Aorta (tissue), 5 donors: ENCODE results near the gene BMPER. TPM values are rescaled to one million over a fixed set of nuclear protein-coding genes. Genes with fewer than 3 reads are reported as not detected.

Experiments used
- ATAC-seq: fragments of 200-7000 bp; cut with Tn5 transposase; one replicate; pipeline ENCODE4 v1.9.1; 2022; ENCODE audit warnings: moderate library complexity; ENCODE audit not compliant: low FRiP score
- DNase-seq, 2 donors: peaks; one replicate each; pipeline ENCODE4 v3.0.0-alpha.2; 2020
- H3K27ac ChIP-seq, 2 donors: one replicate each; pipeline ENCODE4 v1.5.1; 2013; ENCODE audit warnings: low read length in 2 of 2, mild to moderate bottlenecking in 2 of 2, moderate library complexity in 2 of 2, control low read depth in 1 of 2, inconsistent platforms in 1 of 2, low read depth in 1 of 2
- H3K27me3 ChIP-seq, 2 donors: one replicate each; pipeline ENCODE4 v1.6.1; 2013; ENCODE audit warnings: control low read depth in 1 of 2, low read length in 1 of 2, mild to moderate bottlenecking in 1 of 2, moderate library complexity in 1 of 2; ENCODE audit not compliant: insufficient read depth in 2 of 2, control insufficient read depth in 1 of 2
- H3K36me3 ChIP-seq, 2 donors: one replicate each; pipeline ENCODE4 v1.6.1; 2013; ENCODE audit warnings: control low read depth in 1 of 2, low read length in 1 of 2, mild to moderate bottlenecking in 1 of 2; ENCODE audit not compliant: insufficient read depth in 2 of 2, control insufficient read depth in 1 of 2
- H3K4me1 ChIP-seq, 2 donors: one replicate each; pipeline ENCODE4 v1.6.1; 2013; ENCODE audit warnings: low read length in 2 of 2, control low read depth in 1 of 2, mild to moderate bottlenecking in 1 of 2, moderate library complexity in 1 of 2; ENCODE audit not compliant: insufficient read depth in 2 of 2, control insufficient read depth in 1 of 2
- H3K4me3 ChIP-seq, 2 donors: one replicate each; pipeline ENCODE4 v1.5.1; 2013; ENCODE audit warnings: low read length in 2 of 2, control low read depth in 1 of 2, mild to moderate bottlenecking in 1 of 2
- H3K9me3 ChIP-seq: one replicate; pipeline ENCODE4 v1.6.1; 2013; ENCODE audit warnings: mild to moderate bottlenecking, low read length; ENCODE audit not compliant: control insufficient read depth
- WGBS, 2 donors: extraction: QIAGEN DNeasy Blood & Tissue Kit; methylation state at CpG; one replicate each; pipeline ENCODE4 v1.1.7; 2013; 5-methylcytosine and 5-hydroxymethylcytosine counted together
- intact Hi-C, 2 donors: fragments of 100-400 bp; cut with DNase I; formaldehyde crosslinking; loops; one replicate each; pipeline versions ENCODE4 v1.14.2 to v1.15.0; 2022
- polyA plus RNA-seq, 2 donors: library from polyadenylated mRNA; stranded (reverse); fragments of 200-250 nt; gene quantifications; one replicate each; pipeline ENCODE4 v1.2.3, GENCODE V29; 2013
- total RNA-seq, 2 donors: library from RNA; stranded (reverse); fragmentation: NEBNext Ultra II Directional; extraction: Animal tissue kit (Norgen Biotek cat#: 25700); gene quantifications; one replicate each; pipeline ENCODE4 v1.2.1, GENCODE V29; 2021
- donor health status: healthy with polysubstance abuse.
- donor health status: Bipolar disorder and iron deficiency.
- donor health status: DM: no; HTN: no; CAD: no.
- donor health status: DM: no; HTN: no; CAD: no.
- donor health status: DM: yes; HTN: yes; CAD: no.

The BMPER gene
- total and polyA plus RNA-seq, 4 donors: 0.88 to 14.0 (median 1.7) TPM

GRCh38 chr7:34156336-34156735 is 251.0 kb downstream of the BMPER start:
- H3K27ac ChIP-seq: no peak overlapping the region
- H3K4me1 ChIP-seq: no peaks in the 10 kb centered on the region
- WGBS, 2 donors: 14 to 37% methylated on average over 2 of the region's 2 CpGs
- DNase-seq (no peak), ATAC-seq (no peak)
- H3K27me3 ChIP-seq: no peaks in the 10 kb centered on the region
- intact Hi-C loops: no loop called here
- no peak overlapping the region for H3K4me3 ChIP-seq
- H3K9me3 ChIP-seq: no peaks in the 10 kb centered on the region
- H3K36me3 ChIP-seq: no peaks in the 10 kb centered on the region

- Histone ChIP-seq H3K4me3 (no peak overlapping the region), H3K27ac (no peak overlapping the region), H3K27me3 (no peaks in the 10 kb centered on the region), H3K9me3 (no peaks in the 10 kb centered on the region), H3K36me3 (no peaks in the 10 kb centered on the region), H3K4me1 (no peaks in the 10 kb centered on the region)
- ATAC-seq: no peak
- 88 to 97% methylated on average over 2 of the region's 2 CpGs for WGBS, 2 donors
- intact Hi-C loops: no loop called here
- DNase-seq: no peak
Observed at GRCh38 chr7:34157137-34157536, 251.8 kb downstream of the BMPER start.

GRCh38 chr7:34158368-34159153 is 253.2 kb downstream of the BMPER start:
- Histone ChIP-seq H3K27me3 (no peaks in the 10 kb centered on the region), H3K9me3 (no peaks in the 10 kb centered on the region), H3K36me3 (no peaks in the 10 kb centered on the region), H3K4me3 (no peak overlapping the region), H3K27ac (no peak overlapping the region), H3K4me1 (no peaks in the 10 kb centered on the region)
- DNase-seq (peak in 1 of 2 donors; percentile 49), ATAC-seq (peak; percentile 37)
- WGBS, 2 donors: 15 to 19% methylated on average over 12 of the region's 12 CpGs
- intact Hi-C loops: no loop called here

GRCh38 chr7:34160261-34160752 is 255.0 kb downstream of the BMPER start:
- 85 to 91% methylated on average over 2 of the region's 2 CpGs for WGBS, 2 donors
- Histone ChIP-seq H3K4me1 (no peaks in the 10 kb centered on the region), H3K9me3 (peaks cover 2% of the 10 kb centered on the region), H3K27ac (no peak overlapping the region), H3K36me3 (no peaks in the 10 kb centered on the region), H3K27me3 (no peaks in the 10 kb centered on the region), H3K4me3 (no peak overlapping the region)
- intact Hi-C loops: no loop called here
- DNase-seq (no peak), ATAC-seq (no peak)

- intact Hi-C loops: no loop called here
- H3K36me3 ChIP-seq: no peaks in the 10 kb centered on the region
- ATAC-seq (no peak), DNase-seq (no peak)
- no peaks in the 10 kb centered on the region for H3K4me1 ChIP-seq
- 64 to 67% methylated on average over 5 of the region's 5 CpGs for WGBS, 2 donors
- H3K4me3 ChIP-seq: no peak overlapping the region
- H3K27me3 ChIP-seq: no peaks in the 10 kb centered on the region
- peaks cover 2% of the 10 kb centered on the region for H3K9me3 ChIP-seq
- no peak overlapping the region for H3K27ac ChIP-seq
Observed at GRCh38 chr7:34162027-34162565, 256.8 kb downstream of the BMPER start.

GRCh38 chr7:34162677-34163076 is 257.3 kb downstream of the BMPER start:
- Histone ChIP-seq H3K4me3 (no peak overlapping the region), H3K4me1 (no peaks in the 10 kb centered on the region), H3K27ac (no peak overlapping the region), H3K36me3 (no peaks in the 10 kb centered on the region), H3K27me3 (no peaks in the 10 kb centered on the region), H3K9me3 (peaks cover 2% of the 10 kb centered on the region)
- no peak for ATAC-seq
- 80 to 84% methylated on average over 3 of the region's 3 CpGs for WGBS, 2 donors
- intact Hi-C loops: no loop called here
- no peak for DNase-seq

GRCh38 chr7:34163956-34164355 is 258.6 kb downstream of the BMPER start:
- ATAC-seq: no peak
- no peak for DNase-seq
- Histone ChIP-seq H3K4me3 (no peak overlapping the region), H3K9me3 (peaks cover 2% of the 10 kb centered on the region), H3K36me3 (no peaks in the 10 kb centered on the region), H3K27me3 (no peaks in the 10 kb centered on the region), H3K4me1 (no peaks in the 10 kb centered on the region), H3K27ac (no peak overlapping the region)
- WGBS, 2 donors: 81 to 92% methylated on average over 1 of the region's 1 CpG
- intact Hi-C loops: no loop called here

GRCh38 chr7:34165466-34165865 is 260.1 kb downstream of the BMPER start:
- H3K27me3 ChIP-seq: no peaks in the 10 kb centered on the region
- H3K4me3 ChIP-seq: no peak overlapping the region
- ATAC-seq (no peak), DNase-seq (no peak)
- H3K4me1 ChIP-seq: no peaks in the 10 kb centered on the region
- 50 to 71% methylated on average over 1 of the region's 1 CpG for WGBS, 2 donors
- H3K36me3 ChIP-seq: no peaks in the 10 kb centered on the region
- H3K27ac ChIP-seq: no peak overlapping the region
- intact Hi-C loops: no loop called here
- H3K9me3 ChIP-seq: peaks cover 2% of the 10 kb centered on the region
